ENCODE results near the gene DAPK3.

DNA sequence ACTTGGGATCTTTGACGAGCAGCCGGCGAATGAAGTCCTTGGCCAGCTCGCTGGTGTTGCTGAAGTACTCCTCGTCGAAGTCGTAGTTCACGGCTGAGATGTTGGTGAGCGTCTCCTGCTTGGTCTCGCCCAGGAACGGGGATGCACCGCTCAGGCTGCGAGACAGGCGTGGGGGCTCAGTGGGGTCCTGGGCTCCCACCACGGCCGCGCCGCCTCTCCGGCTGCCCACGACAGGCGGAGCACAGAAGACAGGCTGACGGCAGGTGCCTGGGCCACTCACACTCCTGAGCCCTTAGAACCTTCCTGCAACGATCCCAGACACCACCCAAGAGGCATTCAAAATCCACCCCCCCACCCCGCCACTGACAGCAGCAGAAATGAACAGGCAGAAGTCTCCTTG lies 9.9 kb downstream of the DAPK3 start:
- TF ChIP-seq, protein P1, sequence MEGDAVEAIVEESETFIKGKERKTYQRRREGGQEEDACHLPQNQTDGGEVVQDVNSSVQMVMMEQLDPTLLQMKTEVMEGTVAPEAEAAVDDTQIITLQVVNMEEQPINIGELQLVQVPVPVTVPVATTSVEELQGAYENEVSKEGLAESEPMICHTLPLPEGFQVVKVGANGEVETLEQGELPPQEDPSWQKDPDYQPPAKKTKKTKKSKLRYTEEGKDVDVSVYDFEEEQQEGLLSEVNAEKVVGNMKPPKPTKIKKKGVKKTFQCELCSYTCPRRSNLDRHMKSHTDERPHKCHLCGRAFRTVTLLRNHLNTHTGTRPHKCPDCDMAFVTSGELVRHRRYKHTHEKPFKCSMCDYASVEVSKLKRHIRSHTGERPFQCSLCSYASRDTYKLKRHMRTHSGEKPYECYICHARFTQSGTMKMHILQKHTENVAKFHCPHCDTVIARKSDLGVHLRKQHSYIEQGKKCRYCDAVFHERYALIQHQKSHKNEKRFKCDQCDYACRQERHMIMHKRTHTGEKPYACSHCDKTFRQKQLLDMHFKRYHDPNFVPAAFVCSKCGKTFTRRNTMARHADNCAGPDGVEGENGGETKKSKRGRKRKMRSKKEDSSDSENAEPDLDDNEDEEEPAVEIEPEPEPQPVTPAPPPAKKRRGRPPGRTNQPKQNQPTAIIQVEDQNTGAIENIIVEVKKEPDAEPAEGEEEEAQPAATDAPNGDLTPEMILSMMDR (IDR thresholded peaks at IDR 0.05; ENCODE audit: low read depth, low read length, poor library complexity, severe bottlenecking): no peak
- TF ChIP-seq EZH2phosphoT487 (IDR thresholded peaks at IDR 0.05; ENCODE audit: borderline replicate concordance, low read length): no peak

Data from DOHH2 (cell line).